Gastroesophageal sphincter (tissue), 2 donors: Measurements from ENCODE around the gene MGST2.

Experiments used
- POLR2A ChIP-seq, 2 donors: fragments of 450-650 bp; IDR thresholded peaks; one replicate each; pipeline ENCODE4 v1.6.1; 2017; ENCODE audit warnings: antibody characterized with exemption in 2 of 2, mild to moderate bottlenecking in 2 of 2, moderate library complexity in 1 of 2
- POLR2AphosphoS5 ChIP-seq: sonication (generic); formaldehyde crosslinking; IDR thresholded peaks from one replicate; pipeline ENCODE4 v1.6.1; 2017; ENCODE audit warnings: antibody characterized with exemption

DNA sequence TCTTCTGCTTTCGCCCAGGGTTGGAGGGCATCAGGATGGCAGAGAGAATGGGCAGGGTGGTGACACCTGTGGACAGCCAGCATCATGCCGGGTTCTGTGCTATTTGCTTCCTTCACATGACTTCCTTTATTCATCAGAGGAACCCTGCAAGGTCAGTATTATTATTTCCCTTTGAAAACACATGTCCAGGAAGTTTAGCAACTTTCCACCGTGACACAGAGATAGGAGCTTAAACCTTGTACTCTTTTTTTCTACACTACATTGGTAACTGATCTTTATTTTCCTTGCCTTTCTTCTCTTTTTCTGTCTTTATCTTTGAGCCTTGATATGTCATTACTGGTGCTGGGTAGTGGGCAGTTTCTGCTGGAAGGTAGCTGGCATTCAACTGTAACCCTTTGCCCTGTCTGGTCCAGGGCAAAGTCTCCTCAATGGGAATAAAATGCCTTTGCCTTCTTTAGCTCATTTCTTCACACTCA, 5.0 kb upstream of the MGST2 start:
- TF ChIP-seq POLR2AphosphoS5 = no peak
- TF ChIP-seq POLR2A (IDR thresholded peaks at IDR 0.05) = no peak
